ENCODE results near the gene ZBTB24.
A peak's percentile ranks its signal among the peaks of the same experiment; 100 is the strongest.
"Not testable (repeated sequence)": the region's sequence is repeated elsewhere in the genome, so short reads cannot be mapped to it uniquely, and the experiment has no call there.

Gene ZBTB24

DNA sequence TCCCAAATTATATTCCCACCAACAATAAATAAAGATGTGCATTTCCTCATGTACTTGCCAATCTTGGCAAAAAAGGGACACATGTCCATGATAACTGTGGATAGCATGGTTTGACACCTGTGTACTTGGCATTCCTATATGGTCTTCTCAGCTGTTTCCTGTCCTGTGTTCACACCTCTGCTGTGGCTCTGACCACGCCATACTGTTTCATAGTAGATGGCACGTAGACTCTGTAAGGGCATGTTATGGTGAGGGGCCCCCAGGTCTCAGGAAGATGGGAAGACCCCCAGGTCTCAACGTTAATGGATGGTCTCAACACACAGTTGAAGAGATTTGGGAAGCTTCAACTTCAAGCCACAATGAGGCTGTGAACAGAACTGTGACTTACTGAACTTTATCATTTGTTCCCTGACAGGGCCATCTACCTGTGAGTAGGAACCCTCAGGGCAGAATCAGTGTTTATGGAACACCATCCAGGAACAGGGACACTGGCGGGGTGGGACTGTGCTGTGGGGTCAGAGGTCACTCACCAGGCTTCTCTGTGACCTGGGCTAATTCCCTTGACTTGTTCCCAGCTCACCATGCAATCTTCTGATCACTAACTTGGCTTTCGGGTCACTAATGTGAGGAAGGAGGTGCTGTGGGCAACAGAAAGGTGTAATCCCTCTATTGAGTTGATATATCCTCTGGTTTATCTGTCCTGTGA, 11.8 kb downstream of the ZBTB24 start:
- DNase-seq (ENCODE audit: low read depth, low spot score): no peak

GRCh38 chr6:109469591-109470189, 13.3 kb downstream of the ZBTB24 start:
- no peak for DNase-seq (ENCODE audit: low read depth, low spot score)

DNA sequence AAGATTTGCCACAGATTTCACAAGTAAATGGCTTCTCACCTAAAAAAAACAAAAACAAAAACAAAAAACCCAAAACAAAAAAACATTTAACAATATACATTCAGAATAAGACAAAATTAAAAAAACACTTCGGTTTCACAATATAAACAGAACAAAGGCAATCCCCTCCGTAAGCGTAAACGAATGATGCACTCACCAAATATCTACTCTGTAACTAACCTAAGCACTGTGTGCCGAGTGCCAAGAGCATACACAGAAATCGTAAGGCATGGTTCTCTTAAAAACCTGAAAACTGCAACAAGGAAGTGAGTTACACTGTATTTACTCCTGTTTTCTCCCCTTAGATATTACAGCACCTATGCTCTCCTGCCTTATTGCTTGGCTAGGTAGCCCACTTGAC, 15.3 kb downstream of the ZBTB24 start:
- no peak for DNase-seq (ENCODE audit: low read depth, low spot score)

- no peak for DNase-seq (ENCODE audit: low read depth, low spot score)
Measured at GRCh38 chr6:109466212-109466923, 16.7 kb downstream of the ZBTB24 start.

- DNase-seq (ENCODE audit: low read depth, low spot score): no peak
Measured at GRCh38 chr6:109465772-109466171, 17.2 kb downstream of the ZBTB24 start.

DNA sequence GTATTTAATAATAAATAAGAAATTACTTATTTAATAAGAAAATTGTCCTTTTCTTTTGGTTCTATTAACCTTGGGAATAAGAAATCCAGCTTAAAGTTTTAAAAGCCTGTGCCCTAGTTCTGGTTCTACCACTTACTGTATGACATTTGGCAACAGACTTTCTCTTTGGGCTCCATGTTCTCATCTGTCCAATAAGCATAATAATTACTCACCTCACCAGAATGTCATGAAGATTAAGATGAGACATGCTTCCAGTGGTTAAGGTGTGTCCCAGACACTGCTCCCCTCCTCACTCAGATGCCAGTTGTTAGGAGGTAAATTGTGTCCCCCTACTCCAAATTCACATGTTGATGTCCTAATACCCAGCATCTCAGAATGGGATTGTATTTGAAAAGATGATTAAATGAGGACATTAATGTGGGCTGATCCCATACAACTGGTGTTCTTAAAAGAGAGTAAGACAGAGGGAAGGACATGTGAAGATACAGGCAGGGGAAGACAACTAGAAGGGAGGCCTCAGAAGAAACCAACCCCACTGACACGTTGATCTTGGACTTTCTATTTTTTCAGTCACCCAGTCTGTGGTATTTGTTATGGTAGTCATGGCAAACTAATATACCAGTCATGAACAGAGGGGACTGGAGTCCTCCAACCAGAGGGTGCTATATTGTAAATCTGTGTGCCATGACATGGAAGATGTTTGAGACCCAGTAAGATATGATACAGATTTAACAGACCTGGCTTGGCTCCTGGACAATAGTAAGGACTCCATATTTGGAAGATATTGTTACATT, 21.1 kb downstream of the ZBTB24 start:
- DNase-seq (ENCODE audit: low read depth, low spot score): no peak

- DNase-seq (ENCODE audit: low read depth, low spot score): not testable (repeated sequence)
Measured at GRCh38 chr6:109461205-109461604, 21.8 kb downstream of the ZBTB24 start.

- no peak for DNase-seq (ENCODE audit: low read depth, low spot score)
Measured at GRCh38 chr6:109460161-109460829, 22.7 kb downstream of the ZBTB24 start.

- no peak for DNase-seq (ENCODE audit: low read depth, low spot score)
Measured at GRCh38 chr6:109458774-109459531, 24.1 kb downstream of the ZBTB24 start.

GRCh38 chr6:109457562-109457996, 25.4 kb downstream of the ZBTB24 start:
- DNase-seq (ENCODE audit: low read depth, low spot score): no peak

GRCh38 chr6:109456710-109457561, 26.1 kb downstream of the ZBTB24 start:
- no peak for DNase-seq (ENCODE audit: low read depth, low spot score)

- DNase-seq (ENCODE audit: low read depth, low spot score): no peak
Measured at GRCh38 chr6:109456111-109456583, 26.9 kb downstream of the ZBTB24 start.

DNA sequence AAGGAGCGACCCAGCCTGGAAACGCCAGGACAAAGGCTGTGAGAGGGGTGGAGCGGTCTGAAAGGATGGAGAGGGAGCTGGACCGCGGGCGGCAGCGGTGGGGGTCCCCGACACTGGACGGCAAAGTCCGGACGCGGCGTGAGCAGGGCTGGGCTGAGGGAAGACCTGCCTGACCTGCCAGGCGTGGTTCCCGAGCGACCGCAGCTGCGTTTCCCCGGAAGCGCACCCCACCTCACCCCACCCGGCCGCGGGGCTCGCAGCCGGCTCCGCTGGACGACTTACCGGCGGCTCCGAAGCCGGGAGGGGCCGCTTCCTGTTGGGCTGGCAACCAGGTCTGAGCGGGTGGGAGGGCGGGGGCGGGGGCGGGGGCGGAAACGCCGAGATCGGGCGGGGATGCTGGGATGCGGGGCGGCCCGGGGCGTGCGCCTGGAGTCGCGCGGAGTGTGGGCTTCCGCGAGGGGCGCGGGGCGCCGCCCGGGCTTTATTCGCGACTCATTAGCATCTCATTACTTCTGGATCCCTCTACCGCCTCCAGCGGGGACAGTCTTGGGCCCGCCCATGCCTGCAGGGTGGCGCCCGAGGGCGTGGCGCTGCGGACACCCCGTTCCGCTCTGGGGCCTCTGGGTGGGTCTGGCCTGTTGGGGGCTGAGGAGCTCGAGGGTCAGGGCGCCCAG, 27.4 kb downstream of the ZBTB24 start, which contains the start of gene MICAL1:
Gene MICAL1, minus strand, starts transcription at position 336 of the 674 bp plus-strand sequence. CDS start 1,576 bp downstream, outside the sequence.
- DNase-seq (ENCODE audit: low read depth, low spot score): peak; percentile 52

DNA sequence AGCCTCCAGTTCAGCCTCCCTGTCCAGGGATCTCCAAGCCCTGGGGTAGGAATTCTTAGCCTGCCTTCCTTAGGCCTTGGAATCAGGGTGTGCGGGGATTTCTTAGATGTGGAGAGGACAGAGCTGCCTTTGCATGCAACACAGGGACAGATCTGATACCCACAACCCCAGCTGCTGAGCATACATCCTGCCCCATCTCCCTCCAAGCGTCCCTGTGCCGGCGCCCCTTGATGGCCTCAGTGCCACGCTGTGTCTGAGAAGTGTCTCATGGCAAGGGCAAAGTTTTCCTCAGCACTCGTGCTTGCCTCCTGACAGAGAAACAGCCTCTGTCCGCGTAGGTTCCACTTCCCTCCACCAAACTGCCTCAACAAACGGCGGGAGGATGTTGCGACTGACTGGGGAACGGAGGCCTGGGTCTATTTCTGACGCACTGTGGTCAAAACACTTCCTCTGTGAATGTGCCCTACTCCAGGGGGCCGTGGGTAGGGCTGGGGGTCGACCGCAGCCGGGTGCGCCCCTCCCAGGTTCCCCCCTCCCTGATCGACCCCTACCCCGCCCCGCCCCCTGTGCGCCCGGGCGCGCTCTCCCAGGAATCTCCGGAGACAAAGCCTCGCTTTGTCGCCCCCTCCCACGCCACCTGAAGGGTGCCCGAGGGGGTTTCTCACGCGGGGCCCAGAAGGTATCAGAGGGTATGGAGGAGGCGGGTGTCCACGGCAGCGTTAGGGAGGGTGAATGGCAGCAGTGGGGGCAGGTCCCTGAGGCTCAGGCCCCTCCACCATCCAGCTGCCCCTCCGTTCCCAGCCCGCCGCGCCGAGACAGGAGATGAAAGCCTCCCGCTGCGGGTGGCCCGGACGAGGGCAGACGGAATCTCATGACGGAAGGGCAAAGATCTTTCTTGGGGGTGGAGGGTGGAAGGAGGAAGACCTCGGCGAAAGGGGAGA, 28.3 kb downstream of the ZBTB24 start:
- no peak for DNase-seq (ENCODE audit: low read depth, low spot score)

GRCh38 chr6:109453594-109454495, 29.2 kb downstream of the ZBTB24 start:
- no peak for DNase-seq (ENCODE audit: low read depth, low spot score)

DNA sequence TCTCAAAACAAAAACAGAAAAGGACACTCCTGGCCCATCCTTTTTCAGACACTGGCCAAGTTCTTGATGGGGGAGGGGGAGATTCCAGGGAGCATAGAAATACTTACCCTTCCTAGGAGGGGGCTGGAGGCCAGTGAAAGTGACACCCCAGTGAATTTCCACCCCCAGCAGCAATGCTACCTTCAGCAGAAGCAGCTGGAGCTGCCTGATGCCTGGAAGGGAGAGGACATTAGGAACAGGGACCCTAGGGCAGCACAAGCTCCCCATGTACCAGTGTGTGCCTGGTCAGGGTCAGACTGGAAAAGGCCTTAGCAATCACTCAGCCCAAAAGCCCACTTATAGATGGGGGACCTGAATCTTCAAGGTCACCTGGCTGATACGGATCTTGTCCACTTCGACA, 29.9 kb downstream of the ZBTB24 start:
- no peak for DNase-seq (ENCODE audit: low read depth, low spot score)

- no peak for DNase-seq (ENCODE audit: low read depth, low spot score)
Measured at GRCh38 chr6:109452181-109452580, 30.8 kb downstream of the ZBTB24 start.
